Measurements from ENCODE around the gene MYO16.

GRCh38 chr13:109126178-109126577 lies 496.8 kb downstream of the MYO16 start:
- TF ChIP-seq CTCF (IDR thresholded peaks at IDR 0.05) (no peak), POLR2A (IDR thresholded peaks at IDR 0.05) (no peak)
